K562 (cell line): ENCODE results near the gene TRIM24. TPM values are rescaled to one million over a fixed set of nuclear protein-coding genes. Genes with fewer than 3 reads are reported as not detected.

Source experiments
- ATAC-seq: fragments of 200-7000 bp; cut with Tn5 transposase; 3 replicates; pipeline ENCODE4 v1.9.1; 2020; ENCODE audit warnings: moderate library complexity
- BruUV-seq: library from RNA; stranded (reverse); fragments of 400-500 nt; replicated peaks from 2 replicates; lab custom pipeline; 2021; lab: Mats Ljungman, UMichigan
- CTCF ChIA-PET: fragments of 300-600 bp; formaldehyde crosslinking; extraction: SDS; loops from one replicate; lab custom pipeline; 2021; ENCODE audit warnings: low intra/inter-chr PET ratio; lab: Yijun Ruan, JAX
- POLR2A ChIA-PET: fragments of 300-600, 350-650 bp; sonication (Branson Sonifier 250); formaldehyde crosslinking; extraction: SDS; loops from one replicate; lab custom pipeline; 2021; ENCODE audit warnings: antibody characterized with exemption, inconsistent platforms; lab: Yijun Ruan, JAX
- DNase-seq, 4 experiments: peaks; one replicate each; pipeline versions ENCODE4 v3.0.0 to v3.0.0-alpha.2; 2011 to 2018; ENCODE audit warnings: low spot score in 3 of 4, mixed read lengths in 3 of 4; ENCODE audit errors: extremely low read depth in 1 of 4
- FAIRE-seq: peaks from 2 replicates; lab custom pipeline; 2011; peaks lifted over from hg19 to GRCh38; lab: Jason Lieb, UNC
- H2AFZ ChIP-seq: 2 replicates; pipeline ENCODE4 v1.6.0; 2011; ENCODE audit warnings: low read depth, low read length, control low read depth, inconsistent platforms
- H3K27ac ChIP-seq: fragments of 200-600 bp; 3 replicates; pipeline ENCODE4 v1.8.0; 2011; ENCODE audit warnings: low read depth, mild to moderate bottlenecking, control low read depth, inconsistent platforms, low read length, moderate library complexity, mixed read lengths; ENCODE audit errors: extremely low read depth
- H3K27me3 ChIP-seq, 2 experiments: fragments of 300-600 bp in 1 of 2; 2 replicates in 1 of 2; 3 replicates in 1 of 2; pipeline versions ENCODE4 v1.6.0 to v1.8.0; 2011; ENCODE audit warnings: inconsistent platforms in 2 of 2, low read length in 2 of 2, mild to moderate bottlenecking in 1 of 2, mixed read lengths in 1 of 2, moderate library complexity in 1 of 2; ENCODE audit not compliant: control insufficient read depth in 2 of 2, insufficient read depth in 2 of 2
- H3K36me3 ChIP-seq: fragments of 300-600 bp; 3 replicates; pipeline ENCODE4 v1.8.0; 2011; ENCODE audit warnings: mild to moderate bottlenecking, low read length, inconsistent platforms; ENCODE audit not compliant: control insufficient read depth, insufficient read depth
- H3K4me1 ChIP-seq, 2 experiments: fragments of 200-600 bp in 1 of 2; replicated peaks in 1 of 2; 2 replicates in 1 of 2; 3 replicates in 1 of 2; pipeline versions ENCODE4 v1.5.1 to v1.8.0; 2011; ENCODE audit warnings: inconsistent platforms in 2 of 2, low read length in 2 of 2, mild to moderate bottlenecking in 1 of 2, mixed read lengths in 1 of 2, moderate library complexity in 1 of 2; ENCODE audit not compliant: control insufficient read depth in 2 of 2, insufficient read depth in 2 of 2
- H3K4me2 ChIP-seq: 2 replicates; pipeline ENCODE4 v1.6.1; 2011; ENCODE audit warnings: low read length, control low read depth, inconsistent platforms, mixed read lengths; ENCODE audit not compliant: insufficient read depth
- H3K4me3 ChIP-seq: fragments of 200-600 bp; sonication (generic), shearing (Covaris generic); 2 replicates; pipeline ENCODE4 v1.5.1; 2016; ENCODE audit warnings: control low read depth, inconsistent platforms
- H3K79me2 ChIP-seq: fragments of 200-600 bp; 3 replicates; pipeline ENCODE4 v1.8.0; 2011; ENCODE audit warnings: low read length, inconsistent platforms; ENCODE audit not compliant: control insufficient read depth, insufficient read depth
- H3K9ac ChIP-seq, 2 experiments: 2 replicates each; pipeline versions ENCODE4 v1.6.0 to v1.6.1; 2011; ENCODE audit warnings: low read depth in 2 of 2, low read length in 2 of 2, control low read depth in 1 of 2, inconsistent platforms in 1 of 2, mild to moderate bottlenecking in 1 of 2, mixed read lengths in 1 of 2; ENCODE audit not compliant: insufficient read depth in 1 of 2
- H3K9me1 ChIP-seq: one replicate; pipeline ENCODE4 v1.6.0; 2011; ENCODE audit warnings: inconsistent platforms, mild to moderate bottlenecking, low read length, moderate library complexity; ENCODE audit not compliant: control insufficient read depth, insufficient read depth
- H3K9me3 ChIP-seq: replicated peaks from 2 replicates; pipeline ENCODE4 v1.5.1; 2011; ENCODE audit warnings: low read depth, low read length, inconsistent platforms; ENCODE audit not compliant: control insufficient read depth, insufficient read depth
- H4K20me1 ChIP-seq: replicated peaks from 2 replicates; pipeline ENCODE4 v1.6.1; 2011; ENCODE audit warnings: low read length, inconsistent platforms, mixed read lengths; ENCODE audit not compliant: control insufficient read depth, insufficient read depth
- ADNP ChIP-seq: fragments of 200-800 bp; sonication (Bioruptor generic); IDR thresholded peaks from 2 replicates; pipeline ENCODE4 v1.6.1; 2016; ENCODE audit warnings: missing genetic modification characterization, missing compliant biosample characterization
- LCOR ChIP-seq: sonication (generic); formaldehyde crosslinking; IDR thresholded peaks from 2 replicates; pipeline ENCODE4 v1.8.0; 2022; ENCODE audit warnings: mild to moderate bottlenecking, missing genetic modification reagents
- STAT5B ChIP-seq: fragments of 250-450 bp; sonication (Bioruptor Pico); IDR thresholded peaks from 2 replicates; pipeline ENCODE4 v1.8.0; 2021; ENCODE audit warnings: mild to moderate bottlenecking, inconsistent platforms
- ZEB2 ChIP-seq: fragments of 450-650 bp; IDR thresholded peaks from 2 replicates; pipeline ENCODE4 v1.6.1; 2016
- WGBS: fragments of 100-300 bp; shearing (Covaris generic); methylation state at CpG from one replicate; pipeline ENCODE4 v1.1.6; 2016; ENCODE audit warnings: low coverage, mixed read lengths; ENCODE audit not compliant: insufficient coverage; ENCODE audit errors: missing lambda C conversion rate; 5-methylcytosine and 5-hydroxymethylcytosine counted together
- in situ Hi-C: fragments of 300-500 bp; cut with MboI; formaldehyde crosslinking; loops from 4 replicates; pipeline ENCODE4 v1.15.0; 2018; ENCODE audit warnings: inconsistent platforms, mixed read lengths
- intact Hi-C: fragments of 100-400 bp; cut with micrococcal nuclease; formaldehyde crosslinking; loops from 2 replicates; pipeline ENCODE4 v1.14.2; 2022
- polyA plus RNA-seq, 8 experiments: library from polyadenylated mRNA; depleted of rRNA in 4 of 8; stranded (reverse) in 5 of 8; unstranded in 3 of 8; fragments of >200 nt; fragmentation: Nextera tagmentation in 2 of 8; fragmentation: Illumina TruSeq in 1 of 8; extraction: Ambion mirVana in 2 of 8; extraction: Trizol in 1 of 8; gene quantifications; 2 replicates each; pipeline versions ENCODE4 v1.2.1 to v1.2.3, GENCODE V29; 2011 to 2014; ENCODE audit warnings: inconsistent platforms in 1 of 8, missing spikeins in 1 of 8
- total RNA-seq, 7 experiments: library from RNA; depleted of rRNA in 6 of 7; stranded (reverse); fragments of >200 nt in 6 of 7; fragmentation: Illumina TruSeq in 2 of 7; extraction: Trizol in 2 of 7; gene quantifications; 2 replicates each; pipeline versions ENCODE4 v1.2.1 to v1.2.3, GENCODE V29; 2011 to 2021; ENCODE audit warnings: low replicate concordance in 1 of 7
- TF ChIP-seq, protein P1 (sequence below): sonication (generic); formaldehyde crosslinking; IDR thresholded peaks from 2 replicates; pipeline ENCODE4 v1.5.0; 2020; ENCODE audit warnings: missing genetic modification reagents
- TF ChIP-seq, protein P2 (sequence below): sonication (generic); formaldehyde crosslinking; IDR thresholded peaks from 2 replicates; pipeline ENCODE4 v1.8.1; 2023; ENCODE audit warnings: missing genetic modification reagents, mild to moderate bottlenecking, borderline replicate concordance
- TF ChIP-seq, protein P3 (sequence below): fragments of 450-650 bp; conservative IDR thresholded peaks from 2 replicates; pipeline ENCODE4 v1.6.1; 2016; ENCODE audit warnings: missing genetic modification characterization, low read depth, mild to moderate bottlenecking, control low read depth, missing compliant biosample characterization

The TRIM24 gene
- total and polyA plus RNA-seq, 9 of the 15 experiments (the other 6 are each of a cell fraction or from before 2014, with no cell fraction given), result 13.4 to 74.0 (median 41.7) TPM

DNA sequence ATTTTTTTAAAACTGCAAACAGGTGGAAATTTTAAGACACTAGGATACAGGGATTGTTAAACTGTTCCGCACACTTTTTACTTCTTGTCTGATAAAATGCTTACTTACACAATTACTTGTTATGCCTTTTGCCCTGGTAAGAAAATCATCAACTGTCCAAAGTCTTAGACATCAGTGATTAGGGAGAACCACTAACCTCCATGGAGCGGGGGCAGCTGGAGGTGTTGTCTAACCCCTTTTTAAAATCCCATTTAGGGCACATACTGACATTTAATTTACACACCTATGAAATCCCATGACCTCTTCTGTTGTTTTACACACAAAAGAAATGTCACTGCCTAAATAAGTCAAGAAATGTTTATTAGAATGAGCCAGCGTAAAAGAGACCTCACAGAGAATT lies 65.7 kb downstream of the TRIM24 start:
- Histone ChIP-seq H3K4me1 (no peaks in the 10 kb centered on the region; a peak in 1 of 5 replicates), H3K36me3 (peaks cover 87% of the 10 kb centered on the region), H3K27me3 (no peaks in the 10 kb centered on the region), H3K79me2 (no peaks in the 10 kb centered on the region), H3K4me3 (no peak overlapping the region), H3K27ac (no peak overlapping the region), H3K9me1 (no peaks in the 10 kb centered on the region), H3K9ac (no peak overlapping the region), H3K4me2 (no peak overlapping the region), H3K9me3 (peaks cover 35% of the 10 kb centered on the region), H4K20me1 (no peaks in the 10 kb centered on the region), H2AFZ (no peak overlapping the region)
- intact Hi-C loops (no loop called here), in situ Hi-C loops (no loop called here)
- ATAC-seq, result no peak
- BruUV-seq, result no TSS peak
- WGBS, result 96% methylated on average over 3 of the region's 3 CpGs
- ChIA-PET POLR2A (interaction anchor here (0.6 kb wide), 2 partner anchors 51 to 56 kb away, joined by 3 read pairs; no protein-coding TSS in a partner anchor), CTCF (interaction anchor here (0.5 kb wide), 1 partner anchor 501 kb away, joined by 3 read pairs; no protein-coding TSS in a partner anchor)
- TF ChIP-seq, protein P1, sequence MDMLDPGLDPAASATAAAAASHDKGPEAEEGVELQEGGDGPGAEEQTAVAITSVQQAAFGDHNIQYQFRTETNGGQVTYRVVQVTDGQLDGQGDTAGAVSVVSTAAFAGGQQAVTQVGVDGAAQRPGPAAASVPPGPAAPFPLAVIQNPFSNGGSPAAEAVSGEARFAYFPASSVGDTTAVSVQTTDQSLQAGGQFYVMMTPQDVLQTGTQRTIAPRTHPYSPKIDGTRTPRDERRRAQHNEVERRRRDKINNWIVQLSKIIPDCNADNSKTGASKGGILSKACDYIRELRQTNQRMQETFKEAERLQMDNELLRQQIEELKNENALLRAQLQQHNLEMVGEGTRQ, result no peak
- no peak for TF ChIP-seq ADNP (tag)
- no peak for FAIRE-seq
- no peak for DNase-seq

DNA sequence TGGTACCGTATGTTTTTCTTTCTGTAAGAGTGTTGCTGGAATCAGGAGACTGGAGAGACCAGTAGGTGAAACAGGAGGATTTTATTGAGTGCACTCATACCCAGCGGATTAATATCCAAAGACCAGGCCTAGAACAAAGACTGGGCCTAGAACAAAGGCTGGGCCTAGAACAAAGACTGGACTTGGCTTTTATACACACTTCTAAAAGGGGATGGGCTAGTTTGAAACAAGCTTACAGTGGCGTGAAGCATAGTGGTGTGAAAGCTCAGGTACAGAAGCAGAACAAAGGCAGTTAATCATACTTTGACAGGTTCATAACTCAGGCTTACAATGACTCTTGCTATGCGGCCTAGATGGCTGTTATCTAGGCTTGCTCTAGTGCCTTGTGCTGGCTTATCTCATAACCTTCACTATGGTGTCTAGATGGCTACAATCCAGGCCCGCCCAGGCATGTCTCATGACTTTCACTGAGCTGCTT lies 67.7 kb downstream of the TRIM24 start:
- no peak overlapping the region for H3K9ac ChIP-seq
- peaks cover 36% of the 10 kb centered on the region for H3K9me3 ChIP-seq
- POLR2A ChIA-PET, result interaction anchor here (1.2 kb wide), 1 partner anchor 68 kb away, joined by 3 read pairs; the partner anchor contains the start of gene TRIM24
- peak; percentile 95 for ATAC-seq
- in situ Hi-C loops, result no loop called here
- CTCF ChIA-PET, result no interaction called here
- H3K27me3 ChIP-seq, result no peaks in the 10 kb centered on the region
- no peak overlapping the region for H3K4me2 ChIP-seq
- peaks cover 69% of the 10 kb centered on the region for H3K36me3 ChIP-seq
- no TSS peak for BruUV-seq
- intact Hi-C loops, result no loop called here
- no peaks in the 10 kb centered on the region for H3K9me1 ChIP-seq
- H3K27ac ChIP-seq, result peak overlapping the region; percentile 26; the same call in 2 of the 3 replicates
- H3K4me3 ChIP-seq, result no peak overlapping the region
- no peaks in the 10 kb centered on the region for H4K20me1 ChIP-seq
- WGBS, result 58% methylated on average over 5 of the region's 5 CpGs
- DNase-seq, result peak; percentile 35 to 90 (median 56)
- no peaks in the 10 kb centered on the region; a peak in 1 of 5 replicates for H3K4me1 ChIP-seq
- H2AFZ ChIP-seq, result no peak overlapping the region
- H3K79me2 ChIP-seq, result peaks cover 3% of the 10 kb centered on the region; the same call in 1 of the 3 replicates
- peak; percentile 77 for FAIRE-seq
- TF ChIP-seq STAT5B (CRISPR knock-in tag) (no peak), ZEB2 (peak; percentile 96), LCOR (CRISPR knock-in tag) (0 out of 2 replicates have a peak, but pooled peaks have one; percentile 38)
- TF ChIP-seq, protein P2, sequence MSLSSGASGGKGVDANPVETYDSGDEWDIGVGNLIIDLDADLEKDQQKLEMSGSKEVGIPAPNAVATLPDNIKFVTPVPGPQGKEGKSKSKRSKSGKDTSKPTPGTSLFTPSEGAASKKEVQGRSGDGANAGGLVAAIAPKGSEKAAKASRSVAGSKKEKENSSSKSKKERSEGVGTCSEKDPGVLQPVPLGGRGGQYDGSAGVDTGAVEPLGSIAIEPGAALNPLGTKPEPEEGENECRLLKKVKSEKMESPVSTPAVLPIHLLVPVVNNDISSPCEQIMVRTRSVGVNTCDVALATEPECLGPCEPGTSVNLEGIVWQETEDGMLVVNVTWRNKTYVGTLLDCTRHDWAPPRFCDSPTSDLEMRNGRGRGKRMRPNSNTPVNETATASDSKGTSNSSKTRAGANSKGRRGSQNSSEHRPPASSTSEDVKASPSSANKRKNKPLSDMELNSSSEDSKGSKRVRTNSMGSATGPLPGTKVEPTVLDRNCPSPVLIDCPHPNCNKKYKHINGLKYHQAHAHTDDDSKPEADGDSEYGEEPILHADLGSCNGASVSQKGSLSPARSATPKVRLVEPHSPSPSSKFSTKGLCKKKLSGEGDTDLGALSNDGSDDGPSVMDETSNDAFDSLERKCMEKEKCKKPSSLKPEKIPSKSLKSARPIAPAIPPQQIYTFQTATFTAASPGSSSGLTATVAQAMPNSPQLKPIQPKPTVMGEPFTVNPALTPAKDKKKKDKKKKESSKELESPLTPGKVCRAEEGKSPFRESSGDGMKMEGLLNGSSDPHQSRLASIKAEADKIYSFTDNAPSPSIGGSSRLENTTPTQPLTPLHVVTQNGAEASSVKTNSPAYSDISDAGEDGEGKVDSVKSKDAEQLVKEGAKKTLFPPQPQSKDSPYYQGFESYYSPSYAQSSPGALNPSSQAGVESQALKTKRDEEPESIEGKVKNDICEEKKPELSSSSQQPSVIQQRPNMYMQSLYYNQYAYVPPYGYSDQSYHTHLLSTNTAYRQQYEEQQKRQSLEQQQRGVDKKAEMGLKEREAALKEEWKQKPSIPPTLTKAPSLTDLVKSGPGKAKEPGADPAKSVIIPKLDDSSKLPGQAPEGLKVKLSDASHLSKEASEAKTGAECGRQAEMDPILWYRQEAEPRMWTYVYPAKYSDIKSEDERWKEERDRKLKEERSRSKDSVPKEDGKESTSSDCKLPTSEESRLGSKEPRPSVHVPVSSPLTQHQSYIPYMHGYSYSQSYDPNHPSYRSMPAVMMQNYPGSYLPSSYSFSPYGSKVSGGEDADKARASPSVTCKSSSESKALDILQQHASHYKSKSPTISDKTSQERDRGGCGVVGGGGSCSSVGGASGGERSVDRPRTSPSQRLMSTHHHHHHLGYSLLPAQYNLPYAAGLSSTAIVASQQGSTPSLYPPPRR (CRISPR knock-in tag), result 0 out of 2 replicates have a peak, but pooled peaks have one; percentile 83
- TF ChIP-seq, protein P3, sequence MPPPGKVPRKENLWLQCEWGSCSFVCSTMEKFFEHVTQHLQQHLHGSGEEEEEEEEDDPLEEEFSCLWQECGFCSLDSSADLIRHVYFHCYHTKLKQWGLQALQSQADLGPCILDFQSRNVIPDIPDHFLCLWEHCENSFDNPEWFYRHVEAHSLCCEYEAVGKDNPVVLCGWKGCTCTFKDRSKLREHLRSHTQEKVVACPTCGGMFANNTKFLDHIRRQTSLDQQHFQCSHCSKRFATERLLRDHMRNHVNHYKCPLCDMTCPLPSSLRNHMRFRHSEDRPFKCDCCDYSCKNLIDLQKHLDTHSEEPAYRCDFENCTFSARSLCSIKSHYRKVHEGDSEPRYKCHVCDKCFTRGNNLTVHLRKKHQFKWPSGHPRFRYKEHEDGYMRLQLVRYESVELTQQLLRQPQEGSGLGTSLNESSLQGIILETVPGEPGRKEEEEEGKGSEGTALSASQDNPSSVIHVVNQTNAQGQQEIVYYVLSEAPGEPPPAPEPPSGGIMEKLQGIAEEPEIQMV (tag), result no peak
